ENCODE results near the gene MAP3K13. TPM values are rescaled to one million over a fixed set of nuclear protein-coding genes. Genes with fewer than 3 reads are reported as not detected.
A peak's percentile ranks its signal among the peaks of the same experiment; 100 is the strongest.

Gene MAP3K13
- total RNA-seq, 1 experiment from 2014 or later = 24.4 TPM

DNA sequence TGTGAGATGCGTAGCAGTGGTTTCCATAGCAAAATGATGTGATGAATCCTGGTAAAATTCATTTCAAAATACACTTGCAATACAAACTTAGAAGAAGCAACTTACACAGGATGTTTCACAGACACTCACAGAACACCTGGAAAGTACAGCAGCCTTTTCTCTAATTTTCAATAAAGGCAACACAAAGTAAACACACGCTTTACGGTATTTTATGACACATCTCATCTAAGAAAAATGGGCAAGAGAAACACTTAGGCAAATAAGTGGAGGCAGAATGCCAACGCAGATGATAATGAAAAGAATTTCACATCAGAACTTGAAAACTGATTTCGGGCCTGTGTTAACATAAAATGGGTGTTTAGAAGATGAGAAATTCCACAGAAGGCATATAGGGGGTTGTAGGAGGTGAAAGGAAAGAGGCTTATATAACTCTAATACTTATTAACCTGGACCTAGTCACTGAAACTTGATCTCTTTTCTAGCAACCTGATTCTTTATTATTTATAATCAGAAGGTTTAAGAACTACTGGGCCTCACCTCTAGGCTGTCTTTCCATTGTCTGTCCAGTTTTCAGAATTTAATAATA, 25.6 kb upstream of the MAP3K13 start:
- peak overlapping the region; percentile 8; the same call in 1 of the 2 replicates for H3K4me3 ChIP-seq (ENCODE audit: low read length)
- no peaks in the 10 kb centered on the region for H4K20me1 ChIP-seq (ENCODE audit: low read length)
- H3K36me3 ChIP-seq (ENCODE audit: low read depth, low read length) = no peaks in the 10 kb centered on the region
- peak overlapping the region; percentile 58 for H3K4me2 ChIP-seq (ENCODE audit: low read length)
- peak overlapping the region; percentile 16; the same call in 1 of the 2 replicates for H3K9ac ChIP-seq (ENCODE audit: low read length)
- no peaks in the 10 kb centered on the region for H3K27me3 ChIP-seq (ENCODE audit: low read length)
- TF ChIP-seq EZH2phosphoT487 (IDR thresholded peaks at IDR 0.05; ENCODE audit: borderline replicate concordance, low read length) (no peak), CTCF (conservative IDR thresholded peaks at IDR 0.05; ENCODE audit: low read depth, low read length) (0 out of 2 replicates have a peak, but pooled peaks have one; percentile 23), EZH2 (IDR thresholded peaks at IDR 0.05; ENCODE audit: low read length, unreplicated experiment) (no peak)
- ChIA-PET CTCF (no interaction called here), POLR2A (ENCODE audit: unreplicated experiment) (interaction anchor here (0.7 kb wide), 1 partner anchor 54 kb away, joined by 3 read pairs; no protein-coding TSS in a partner anchor)
- H3K79me2 ChIP-seq (ENCODE audit: low read length) = no peaks in the 10 kb centered on the region
- ATAC-seq (peak; percentile 25), DNase-seq (peak; percentile 92)
- peaks cover 24% of the 10 kb centered on the region for H3F3A ChIP-seq (ENCODE audit: low read length, unreplicated experiment)
- no TSS peak for BruUV-seq (replicated peaks)
- H3K9me3 ChIP-seq (ENCODE audit: low read length) = no peaks in the 10 kb centered on the region
- intact Hi-C loops (cut with micrococcal nuclease) = loop anchor here (1.0 to 5.0 kb wide), 4 partner anchors 19 to 210 kb away; partner anchors contain the start of gene MAP3K13
- no peaks in the 10 kb centered on the region for H3K9me2 ChIP-seq (replicated peaks; ENCODE audit: low read length)
- no peak overlapping the region for H2AFZ ChIP-seq (ENCODE audit: low read length)
- H3K4me1 ChIP-seq (ENCODE audit: insufficient read depth, low read length) = peaks cover 56% of the 10 kb centered on the region
- H3K27ac ChIP-seq (ENCODE audit: low read length) = peak overlapping the region; percentile 77

DNA sequence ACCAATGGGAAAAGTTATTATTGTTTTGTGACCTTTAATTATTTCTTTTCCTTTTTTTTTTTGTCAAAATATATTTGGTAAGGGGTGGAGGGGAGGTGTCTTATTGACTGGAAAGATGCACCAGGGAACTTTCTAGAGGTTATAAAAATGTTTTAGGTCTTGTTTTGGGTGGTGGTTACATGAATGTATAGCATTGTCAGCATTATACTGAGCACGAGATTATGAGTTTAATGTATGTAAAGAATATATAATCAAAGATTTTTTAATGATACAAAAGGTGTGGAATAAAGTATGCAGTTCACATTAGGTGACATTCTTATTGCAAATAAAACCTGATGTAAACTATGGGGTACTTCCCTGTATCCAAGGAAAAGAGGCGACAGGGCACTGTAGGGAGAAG, 23.0 kb upstream of the MAP3K13 start:
- ATAC-seq (no peak), DNase-seq (no peak)
- H3K4me2 ChIP-seq (ENCODE audit: low read length) = no peak overlapping the region
- no peak overlapping the region for H2AFZ ChIP-seq (ENCODE audit: low read length)
- no peak for TF ChIP-seq CTCF (conservative IDR thresholded peaks at IDR 0.05; ENCODE audit: low read depth, low read length)
- no peak for TF ChIP-seq EZH2phosphoT487 (IDR thresholded peaks at IDR 0.05; ENCODE audit: borderline replicate concordance, low read length)
- no peak for TF ChIP-seq EZH2 (IDR thresholded peaks at IDR 0.05; ENCODE audit: low read length, unreplicated experiment)
- peaks cover 22% of the 10 kb centered on the region for H3F3A ChIP-seq (ENCODE audit: low read length, unreplicated experiment)
- H3K9me3 ChIP-seq (ENCODE audit: low read length) = no peaks in the 10 kb centered on the region
- H3K4me1 ChIP-seq (ENCODE audit: insufficient read depth, low read length) = peaks cover 65% of the 10 kb centered on the region
- no peaks in the 10 kb centered on the region for H3K27me3 ChIP-seq (ENCODE audit: low read length)
- no peaks in the 10 kb centered on the region for H4K20me1 ChIP-seq (ENCODE audit: low read length)
- H3K36me3 ChIP-seq (ENCODE audit: low read depth, low read length) = no peaks in the 10 kb centered on the region
- H3K4me3 ChIP-seq (ENCODE audit: low read length) = no peak overlapping the region
- no peak overlapping the region for H3K9ac ChIP-seq (ENCODE audit: low read length)
- H3K9me2 ChIP-seq (replicated peaks; ENCODE audit: low read length) = no peaks in the 10 kb centered on the region
- intact Hi-C loops (cut with micrococcal nuclease) = loop anchor here (5.0 kb wide), 2 partner anchors 207 to 217 kb away; no protein-coding TSS in a partner anchor
- POLR2A ChIA-PET (ENCODE audit: unreplicated experiment) = no interaction called here
- BruUV-seq (replicated peaks) = no TSS peak
- no peaks in the 10 kb centered on the region for H3K79me2 ChIP-seq (ENCODE audit: low read length)
- no peak overlapping the region for H3K27ac ChIP-seq (ENCODE audit: low read length)
- CTCF ChIA-PET = no interaction called here

DNA sequence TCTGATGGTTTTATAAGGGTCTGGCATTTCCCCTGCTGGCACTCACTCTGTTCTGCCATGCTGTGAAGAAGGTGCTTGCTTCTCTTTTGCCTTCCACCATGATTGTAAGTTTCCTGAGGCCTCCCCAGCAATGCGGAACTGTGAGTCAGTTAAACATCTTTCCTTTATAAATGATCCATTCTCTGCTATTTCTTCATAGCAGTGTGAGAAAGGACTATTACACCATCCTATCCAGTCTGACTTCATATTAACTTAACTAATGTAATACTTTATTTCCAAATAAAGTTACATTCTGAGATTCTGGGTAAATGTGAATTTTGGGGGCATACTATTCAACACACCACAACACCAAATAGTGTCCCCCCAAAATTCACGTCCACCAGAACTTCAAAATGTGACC, 22.2 kb upstream of the MAP3K13 start:
- Histone ChIP-seq H3K9ac (ENCODE audit: low read length) (no peak overlapping the region), H3F3A (ENCODE audit: low read length, unreplicated experiment) (peaks cover 22% of the 10 kb centered on the region), H2AFZ (ENCODE audit: low read length) (no peak overlapping the region), H3K4me1 (ENCODE audit: insufficient read depth, low read length) (peaks cover 56% of the 10 kb centered on the region), H3K27me3 (ENCODE audit: low read length) (no peaks in the 10 kb centered on the region), H3K27ac (ENCODE audit: low read length) (peak overlapping the region; percentile 92; the same call in 1 of the 2 replicates), H3K4me3 (ENCODE audit: low read length) (no peak overlapping the region), H3K36me3 (ENCODE audit: low read depth, low read length) (no peaks in the 10 kb centered on the region), H3K79me2 (ENCODE audit: low read length) (no peaks in the 10 kb centered on the region), H3K9me2 (replicated peaks; ENCODE audit: low read length) (no peaks in the 10 kb centered on the region), H3K4me2 (ENCODE audit: low read length) (no peak overlapping the region), H3K9me3 (ENCODE audit: low read length) (no peaks in the 10 kb centered on the region), H4K20me1 (ENCODE audit: low read length) (no peaks in the 10 kb centered on the region)
- CTCF ChIA-PET = no interaction called here
- intact Hi-C loops (cut with micrococcal nuclease) = loop anchor here (5.0 kb wide), 1 partner anchor 217 kb away; no protein-coding TSS in a partner anchor
- no TSS peak for BruUV-seq (replicated peaks)
- no peak for TF ChIP-seq CTCF (conservative IDR thresholded peaks at IDR 0.05; ENCODE audit: low read depth, low read length)
- TF ChIP-seq EZH2 (IDR thresholded peaks at IDR 0.05; ENCODE audit: low read length, unreplicated experiment) = no peak
- TF ChIP-seq EZH2phosphoT487 (IDR thresholded peaks at IDR 0.05; ENCODE audit: borderline replicate concordance, low read length) = no peak
- ATAC-seq (no peak), DNase-seq (no peak)
- POLR2A ChIA-PET (ENCODE audit: unreplicated experiment) = no interaction called here
